GM12801 (cell line): Measurements from ENCODE around the gene ADGRD2.

ENCODE experiments used
- CTCF ChIP-seq: IDR thresholded peaks from one replicate; pipeline ENCODE4 v1.5.1; 2011; ENCODE audit warnings: control low read depth; ENCODE audit not compliant: insufficient read length; ENCODE audit errors: extremely low read depth

Gene ADGRD2

GRCh38 chr9:124450241-124450924 is at the start of gene ADGRD2:
TSS of gene ADGRD2 (plus strand) at chr9:124450451. CDS start at chr9:124451667, 1,216 bp downstream.
- TF ChIP-seq CTCF = no peak

- TF ChIP-seq CTCF = no peak
Measured at GRCh38 chr9:124403246-124403645, 47.0 kb upstream of the ADGRD2 start.

- TF ChIP-seq CTCF = no peak
Measured at GRCh38 chr9:124409410-124409809, 40.8 kb upstream of the ADGRD2 start.

GRCh38 chr9:124410321-124410913 is 39.8 kb upstream of the ADGRD2 start:
- TF ChIP-seq CTCF = no peak

- TF ChIP-seq CTCF = no peak
Measured at GRCh38 chr9:124411514-124412227, 38.6 kb upstream of the ADGRD2 start.

GRCh38 chr9:124412228-124412575 is 38.0 kb upstream of the ADGRD2 start:
- TF ChIP-seq CTCF = no peak

GRCh38 chr9:124414612-124415011 is 35.6 kb upstream of the ADGRD2 start:
- TF ChIP-seq CTCF = no peak
